Measurements from ENCODE around the gene ZSWIM8. TPM values are rescaled to one million over a fixed set of nuclear protein-coding genes. Genes with fewer than 3 reads are reported as not detected.

ZSWIM8 gene
- total RNA-seq, 1 donor from 2014 or later: 165 TPM

DNA sequence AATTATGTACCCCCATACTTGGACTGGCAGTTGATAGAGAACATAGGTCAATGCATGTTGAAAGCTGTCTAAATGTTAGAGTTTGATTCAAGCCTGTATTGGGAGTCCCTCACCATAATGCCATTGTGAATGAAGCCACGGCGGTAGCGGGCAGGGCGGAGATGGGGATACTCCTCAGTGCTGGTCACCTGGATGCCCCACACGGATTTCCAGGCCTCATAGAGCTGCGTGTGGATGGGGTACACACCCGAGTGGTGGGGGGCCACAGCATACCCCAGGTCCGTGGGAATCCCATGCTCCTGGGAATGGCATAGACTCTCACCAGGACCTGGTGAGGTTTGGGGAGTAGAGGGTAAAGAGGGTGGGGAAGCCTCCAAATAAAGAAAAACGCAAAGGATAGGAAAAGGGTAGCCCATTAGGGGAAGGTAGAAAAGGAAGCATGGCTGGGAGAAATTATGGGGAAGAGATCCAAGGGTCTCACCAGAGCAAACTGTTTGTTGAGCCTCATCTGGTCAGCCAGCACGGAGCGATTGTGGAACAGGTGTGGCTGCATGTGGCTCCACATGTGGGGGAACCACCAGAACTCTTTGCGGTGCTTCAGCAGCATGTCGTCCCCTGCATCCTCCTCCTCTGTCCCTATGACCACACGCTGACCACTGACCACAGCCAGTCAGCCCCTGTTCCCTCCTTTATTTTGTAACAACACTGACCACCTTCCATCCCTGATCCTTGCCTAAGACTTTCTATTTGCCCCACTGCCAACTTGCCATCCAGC, 21.0 kb downstream of the ZSWIM8 start:
- no peak overlapping the region for H3K27ac Mint-ChIP-seq (ENCODE audit: unreplicated experiment)
- DNase-seq: no peak

DNA sequence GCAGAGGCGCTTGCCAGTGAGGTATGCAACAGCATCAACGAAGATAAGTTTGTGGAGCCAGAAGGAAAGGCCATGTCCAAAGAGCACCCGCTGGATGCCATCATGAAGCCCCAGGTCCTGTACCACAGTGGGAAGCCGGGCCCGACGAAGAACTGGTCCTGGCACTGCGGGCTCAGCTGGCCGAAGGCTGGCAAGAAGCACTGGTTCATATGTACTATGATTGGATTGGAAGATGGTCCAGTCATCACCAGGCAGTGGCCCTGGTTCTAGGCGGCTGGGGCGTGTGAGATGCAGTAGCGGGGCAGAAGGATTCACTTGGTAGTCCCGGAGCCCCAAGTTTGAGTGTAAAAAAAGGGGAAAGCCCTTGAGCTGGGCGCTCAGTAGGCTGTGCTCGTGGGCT, 22.1 kb downstream of the ZSWIM8 start:
- H3K4me1 Mint-ChIP-seq (ENCODE audit: low read depth, unreplicated experiment): peaks cover under 1% of the 10 kb centered on the region
- DNase-seq: no peak
- TF ChIP-seq, protein P1, sequence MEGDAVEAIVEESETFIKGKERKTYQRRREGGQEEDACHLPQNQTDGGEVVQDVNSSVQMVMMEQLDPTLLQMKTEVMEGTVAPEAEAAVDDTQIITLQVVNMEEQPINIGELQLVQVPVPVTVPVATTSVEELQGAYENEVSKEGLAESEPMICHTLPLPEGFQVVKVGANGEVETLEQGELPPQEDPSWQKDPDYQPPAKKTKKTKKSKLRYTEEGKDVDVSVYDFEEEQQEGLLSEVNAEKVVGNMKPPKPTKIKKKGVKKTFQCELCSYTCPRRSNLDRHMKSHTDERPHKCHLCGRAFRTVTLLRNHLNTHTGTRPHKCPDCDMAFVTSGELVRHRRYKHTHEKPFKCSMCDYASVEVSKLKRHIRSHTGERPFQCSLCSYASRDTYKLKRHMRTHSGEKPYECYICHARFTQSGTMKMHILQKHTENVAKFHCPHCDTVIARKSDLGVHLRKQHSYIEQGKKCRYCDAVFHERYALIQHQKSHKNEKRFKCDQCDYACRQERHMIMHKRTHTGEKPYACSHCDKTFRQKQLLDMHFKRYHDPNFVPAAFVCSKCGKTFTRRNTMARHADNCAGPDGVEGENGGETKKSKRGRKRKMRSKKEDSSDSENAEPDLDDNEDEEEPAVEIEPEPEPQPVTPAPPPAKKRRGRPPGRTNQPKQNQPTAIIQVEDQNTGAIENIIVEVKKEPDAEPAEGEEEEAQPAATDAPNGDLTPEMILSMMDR (IDR thresholded peaks at IDR 0.05; ENCODE audit: partially characterized antibody, unreplicated experiment): no peak
- H3K27me3 Mint-ChIP-seq (ENCODE audit: unreplicated experiment): peaks cover 4% of the 10 kb centered on the region
- no peak overlapping the region for H3K4me3 Mint-ChIP-seq (ENCODE audit: unreplicated experiment)
- peaks cover 5% of the 10 kb centered on the region for H3K36me3 Mint-ChIP-seq (ENCODE audit: unreplicated experiment)
- no peak overlapping the region for H3K27ac Mint-ChIP-seq (ENCODE audit: unreplicated experiment)
- H3K9me3 Mint-ChIP-seq (ENCODE audit: unreplicated experiment): peaks cover 9% of the 10 kb centered on the region

More for the DNA sequence above, 21.0 kb downstream of the ZSWIM8 start:
- TF ChIP-seq, protein P1 (IDR thresholded peaks at IDR 0.05; ENCODE audit: partially characterized antibody, unreplicated experiment): no peak
- Mint-ChIP-seq H3K4me1 (ENCODE audit: low read depth, unreplicated experiment) (no peaks in the 10 kb centered on the region), H3K9me3 (ENCODE audit: unreplicated experiment) (peaks cover 4% of the 10 kb centered on the region), H3K4me3 (ENCODE audit: unreplicated experiment) (no peak overlapping the region), H3K27me3 (ENCODE audit: unreplicated experiment) (peaks cover 4% of the 10 kb centered on the region), H3K36me3 (ENCODE audit: unreplicated experiment) (peaks cover 5% of the 10 kb centered on the region)

DNA sequence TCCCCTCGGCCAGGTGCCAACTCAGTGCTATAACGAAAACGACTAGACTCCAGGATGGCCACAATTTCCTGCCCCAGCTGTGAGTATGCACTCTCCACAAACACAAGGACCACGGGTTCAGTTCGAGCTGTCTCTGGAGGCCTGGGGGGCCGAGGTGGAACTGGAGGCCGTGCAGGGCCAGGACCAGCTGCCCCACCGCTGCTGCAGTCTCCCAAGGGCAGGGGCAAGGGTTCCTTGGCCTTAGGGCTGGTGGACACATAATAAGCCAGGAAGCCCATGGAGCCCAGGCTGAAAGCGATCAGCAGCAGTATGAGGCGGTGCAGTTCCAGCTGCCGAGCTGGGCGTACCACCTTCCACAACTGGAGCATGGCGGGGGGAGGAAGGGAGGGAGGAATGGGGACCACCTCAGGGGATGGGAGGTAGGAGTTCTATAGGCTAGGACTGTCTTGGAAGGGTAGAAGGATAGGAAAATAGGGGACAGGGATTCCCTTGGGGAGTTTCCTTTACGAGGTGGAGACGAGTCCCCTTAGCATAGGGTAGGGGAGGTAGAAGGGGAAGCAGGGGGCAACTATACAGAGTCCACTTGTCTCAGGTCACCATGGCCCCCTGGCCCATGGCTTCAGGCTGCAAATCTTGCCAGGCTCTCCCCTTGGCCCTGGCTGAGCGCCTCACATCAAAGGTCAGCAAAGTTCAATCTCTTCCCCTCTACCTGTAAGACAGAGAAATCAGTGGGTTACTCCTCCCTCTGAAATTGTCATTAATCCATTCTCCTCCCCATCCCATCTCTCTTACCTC, 22.8 kb downstream of the ZSWIM8 start:
- Mint-ChIP-seq H3K36me3 (ENCODE audit: unreplicated experiment) (peaks cover 5% of the 10 kb centered on the region), H3K4me3 (ENCODE audit: unreplicated experiment) (no peak overlapping the region), H3K27me3 (ENCODE audit: unreplicated experiment) (peaks cover 4% of the 10 kb centered on the region), H3K9me3 (ENCODE audit: unreplicated experiment) (peaks cover 10% of the 10 kb centered on the region), H3K27ac (ENCODE audit: unreplicated experiment) (no peak overlapping the region), H3K4me1 (ENCODE audit: low read depth, unreplicated experiment) (peaks cover 1% of the 10 kb centered on the region)
- TF ChIP-seq, protein P1 (IDR thresholded peaks at IDR 0.05; ENCODE audit: partially characterized antibody, unreplicated experiment): no peak
- no peak for DNase-seq

DNA sequence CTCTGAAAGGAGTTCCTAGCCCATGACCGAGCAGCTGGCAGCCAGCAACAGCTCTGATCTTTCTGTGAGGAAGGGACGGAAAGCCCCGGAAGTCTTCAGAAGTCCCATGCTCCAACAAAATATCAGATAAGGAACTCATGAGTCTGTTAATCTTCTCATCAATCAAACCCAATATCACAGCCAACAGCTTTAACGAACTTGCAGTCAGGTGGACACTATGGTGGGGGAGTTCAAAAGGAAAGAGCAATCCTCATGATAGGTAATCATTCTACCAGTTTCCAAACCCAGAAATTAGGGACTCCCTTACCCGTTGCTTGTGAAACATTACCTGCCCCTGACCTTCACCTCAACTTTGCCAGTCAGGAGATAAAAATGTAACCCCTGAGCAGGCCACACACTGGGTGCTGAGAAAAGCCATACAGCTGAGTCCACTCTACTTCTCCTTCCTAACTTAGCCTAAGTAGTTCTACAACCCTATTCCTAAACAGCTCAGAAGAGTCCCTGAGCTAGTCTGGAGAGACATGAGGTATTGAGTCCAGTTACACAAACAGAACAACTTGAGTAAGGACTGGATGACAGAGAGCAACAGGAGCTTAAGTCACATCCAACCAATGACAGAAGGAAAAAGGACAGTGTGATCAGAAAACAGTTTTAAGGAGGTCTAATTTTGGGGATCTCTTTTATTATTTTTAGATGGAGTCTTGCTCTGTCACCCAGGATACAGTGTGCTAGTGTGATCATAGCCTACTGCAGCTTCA, 23.8 kb downstream of the ZSWIM8 start:
- DNase-seq: no peak
- no peak overlapping the region for H3K27ac Mint-ChIP-seq (ENCODE audit: unreplicated experiment)
- H3K9me3 Mint-ChIP-seq (ENCODE audit: unreplicated experiment): peaks cover 10% of the 10 kb centered on the region
- no peak overlapping the region for H3K4me3 Mint-ChIP-seq (ENCODE audit: unreplicated experiment)
- peaks cover 1% of the 10 kb centered on the region for H3K4me1 Mint-ChIP-seq (ENCODE audit: low read depth, unreplicated experiment)
- peaks cover 5% of the 10 kb centered on the region for H3K36me3 Mint-ChIP-seq (ENCODE audit: unreplicated experiment)
- TF ChIP-seq, protein P1 (IDR thresholded peaks at IDR 0.05; ENCODE audit: partially characterized antibody, unreplicated experiment): no peak
- H3K27me3 Mint-ChIP-seq (ENCODE audit: unreplicated experiment): peaks cover 4% of the 10 kb centered on the region
